GM21447 (cell line): ENCODE results near the gene CDKN2C.

Source experiments
- ATAC-seq: cut with Tn5 transposase; IDR thresholded peaks from one replicate; pipeline ENCODE4 v1.9.1; 2021; ENCODE audit not compliant: unreplicated experiment

CDKN2C gene

GRCh38 chr1:51014878-51015277 lies 44.8 kb downstream of the CDKN2C start:
- ATAC-seq, result no peak

GRCh38 chr1:51019811-51020210 lies 49.8 kb downstream of the CDKN2C start:
- ATAC-seq, result no peak
